Measurements from ENCODE around the gene PSMC3IP. TPM values are rescaled to one million over a fixed set of nuclear protein-coding genes. Genes with fewer than 3 reads are reported as not detected.
A peak's percentile ranks its signal among the peaks of the same experiment; 100 is the strongest.
"Not testable (repeated sequence)": the region's sequence is repeated elsewhere in the genome, so short reads cannot be mapped to it uniquely, and the experiment has no call there.

PSMC3IP gene, protein sequence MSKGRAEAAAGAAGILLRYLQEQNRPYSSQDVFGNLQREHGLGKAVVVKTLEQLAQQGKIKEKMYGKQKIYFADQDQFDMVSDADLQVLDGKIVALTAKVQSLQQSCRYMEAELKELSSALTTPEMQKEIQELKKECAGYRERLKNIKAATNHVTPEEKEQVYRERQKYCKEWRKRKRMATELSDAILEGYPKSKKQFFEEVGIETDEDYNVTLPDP
- total RNA-seq (1 to 10 TPM; 3.3 to 4.6 TPM), polyA plus RNA-seq (1 to 10 TPM in 1 of 3 donors, under 1 TPM in 2; 0.69 to 1.1 (median 0.71) TPM), total RNA-seq (1.6 to 6.1 (median 3.0) reads per million in 6 experiments)

DNA sequence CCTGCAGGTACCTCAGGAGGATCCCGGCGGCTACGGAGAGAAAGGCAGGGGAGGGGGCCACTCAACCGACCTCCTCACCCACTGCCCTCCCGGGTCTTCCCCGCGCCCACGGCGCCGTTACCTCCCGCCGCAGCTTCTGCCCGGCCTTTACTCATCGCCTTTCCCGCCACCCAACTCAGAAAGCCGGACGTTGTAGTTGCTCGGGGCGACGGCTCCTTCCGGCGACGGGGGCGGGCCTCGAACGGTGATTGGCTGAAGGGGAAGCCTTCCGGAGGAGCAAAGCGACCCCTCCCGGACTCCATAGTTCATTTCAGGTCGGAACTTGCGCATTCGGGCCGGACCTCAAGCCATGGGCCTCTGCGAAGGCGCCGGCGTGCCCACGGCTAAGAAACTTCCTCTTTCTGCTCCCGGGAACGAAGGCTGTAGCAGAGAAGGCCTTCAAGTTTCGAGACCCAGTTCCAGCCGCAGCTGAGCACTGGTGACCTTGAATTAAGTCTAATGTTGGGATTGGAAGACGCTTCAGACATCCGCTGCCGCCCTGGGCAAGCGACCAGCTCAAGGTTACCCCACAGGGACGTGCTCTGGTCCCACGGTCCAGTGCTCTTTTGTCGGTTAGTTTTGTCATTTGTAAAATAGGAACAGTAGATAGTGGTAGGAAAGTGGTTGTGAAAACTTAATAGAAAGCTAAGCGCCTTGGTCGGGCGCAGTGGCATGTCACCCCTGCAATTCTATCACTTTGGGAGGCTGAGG is at the start of gene PSMC3IP:
Gene PSMC3IP (minus strand): TSS at position 198 of the 750 bp plus-strand sequence. CDS start 43 bp downstream, at position 155.
- Mint-ChIP-seq H3K27me3 (no peaks in the 10 kb centered on the region), H3K36me3 (peaks cover 0 to 60% (median 5%) of the 10 kb centered on the region in 3 donors), H3K4me1 (peaks cover 14 to 39% (median 32%) of the 10 kb centered on the region in 4 donors), H3K9me3 (no peaks in the 10 kb centered on the region), H3K4me3 (peak within 1 kb of the TSS; percentile 90 to 100 (median 98)), H3K27ac (peak within 1 kb of the TSS; percentile 86 to 99 (median 96))
- ATAC-seq (peak; percentile 93), DNase-seq (peak; percentile 81 to 94 (median 86))
- POLR2A ChIA-PET, result interaction anchor here (0.5 to 4.8 kb wide), 27 partner anchors 8 to 361 kb away, joined by 3 to 41 read pairs (median 5); partner anchors contain the start of genes BECN1, MLX, NAGLU and PLEKHH3

DNA sequence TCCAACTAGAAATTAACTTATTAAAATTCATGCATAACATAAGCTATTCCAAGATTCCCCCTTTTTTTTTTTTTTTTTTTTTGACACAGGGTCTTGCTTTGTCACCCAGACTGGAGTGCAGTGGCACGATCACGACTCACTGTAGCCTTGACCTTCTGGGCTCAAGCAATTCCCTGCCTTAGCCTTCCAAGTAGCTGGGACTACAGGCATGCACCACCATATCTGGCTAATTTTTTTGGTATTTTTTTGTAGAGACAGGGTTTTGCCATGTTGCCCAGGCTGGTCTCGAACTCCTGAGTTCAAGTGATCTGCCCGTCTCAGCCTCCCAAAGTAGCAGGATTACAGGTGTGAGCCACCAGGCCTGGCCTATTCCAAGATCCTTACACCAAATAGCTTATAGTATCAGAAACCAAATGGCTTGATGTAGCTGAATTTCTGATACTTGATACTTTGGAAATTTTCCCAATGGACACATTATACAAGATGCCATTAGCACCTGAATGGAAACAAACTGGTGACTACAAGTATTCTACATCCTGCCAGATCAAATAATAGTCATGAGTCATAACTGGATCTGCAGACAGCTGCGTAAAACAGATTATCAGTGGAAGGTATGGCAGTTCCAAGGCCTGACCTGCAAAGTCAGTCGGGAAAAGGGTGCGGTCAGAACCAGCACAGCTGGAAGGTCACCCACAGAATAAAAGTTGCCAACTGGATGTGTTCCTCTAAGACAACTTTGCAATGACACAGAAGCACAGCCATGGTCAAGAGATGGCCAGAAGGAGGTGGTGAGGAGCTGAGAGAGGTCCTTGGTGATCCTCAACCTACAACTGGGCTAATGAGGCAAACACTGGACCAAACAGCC is 46.4 kb upstream of the PSMC3IP start:
- POLR2A ChIA-PET, result interaction anchor here (0.6 to 0.7 kb wide), 2 partner anchors 464 to 1712 kb away, joined by 4 to 5 read pairs; no protein-coding TSS in a partner anchor
- DNase-seq (no peak), ATAC-seq (no peak)
- no peak overlapping the region for H3K27ac Mint-ChIP-seq
- H3K4me1 Mint-ChIP-seq, result peaks cover 0 to 2% (median 0%) of the 10 kb centered on the region in 4 donors
- H3K27me3 Mint-ChIP-seq, result no peaks in the 10 kb centered on the region
- H3K4me3 Mint-ChIP-seq, result no peak overlapping the region
- H3K36me3 Mint-ChIP-seq, result no peaks in the 10 kb centered on the region
- H3K9me3 Mint-ChIP-seq, result no peaks in the 10 kb centered on the region

DNA sequence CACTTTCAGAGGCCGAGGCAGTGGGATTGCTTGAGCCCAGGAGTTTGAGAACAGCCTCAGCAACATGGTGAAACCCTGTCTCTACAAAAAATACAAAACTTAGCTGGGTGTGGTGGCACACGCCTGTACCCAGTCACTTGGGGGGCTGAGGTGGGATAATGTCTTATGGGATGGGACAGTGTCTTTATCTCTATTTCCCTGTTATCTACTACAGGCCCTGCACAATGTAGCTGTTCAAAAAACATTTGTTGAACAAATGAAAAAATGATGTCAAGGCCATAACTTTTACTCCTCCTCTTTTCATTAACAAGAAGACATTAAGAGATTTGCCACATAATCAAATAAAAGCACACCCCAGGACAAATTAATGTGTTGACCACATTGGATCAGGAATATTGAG is 45.7 kb upstream of the PSMC3IP start:
- Mint-ChIP-seq H3K4me1 (peaks cover 0 to 8% (median under 1%) of the 10 kb centered on the region in 4 donors), H3K4me3 (no peak overlapping the region), H3K36me3 (no peaks in the 10 kb centered on the region), H3K27me3 (no peaks in the 10 kb centered on the region), H3K27ac (no peak overlapping the region), H3K9me3 (no peaks in the 10 kb centered on the region)
- no peak for ATAC-seq
- no peak for DNase-seq
- POLR2A ChIA-PET, result interaction anchor here (0.6 kb wide), 1 partner anchor 1713 kb away, joined by 4 read pairs; no protein-coding TSS in a partner anchor

DNA sequence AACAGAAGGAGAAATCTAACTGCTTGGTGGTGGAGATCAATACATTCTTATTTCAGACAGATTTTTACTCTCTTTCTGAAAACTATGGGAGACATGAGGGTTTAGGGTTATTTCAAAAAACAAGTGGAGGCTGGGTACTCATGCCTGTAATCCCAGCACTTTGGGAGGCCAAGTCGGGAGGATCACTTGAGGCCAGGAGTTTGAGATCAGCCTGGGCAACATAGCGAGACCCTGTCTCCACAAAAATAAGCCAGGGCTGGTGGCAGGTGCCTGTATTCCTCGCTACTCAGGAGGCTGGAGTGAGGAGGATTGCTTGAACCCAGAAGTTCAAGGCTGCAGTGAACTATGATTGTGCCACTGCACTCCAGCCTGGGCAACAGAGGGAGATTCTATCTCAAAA is 44.5 kb upstream of the PSMC3IP start:
- H3K4me1 Mint-ChIP-seq, H3K9me3 Mint-ChIP-seq, H3K36me3 Mint-ChIP-seq, H3K4me3 Mint-ChIP-seq, POLR2A ChIA-PET, H3K27me3 Mint-ChIP-seq, DNase-seq, ATAC-seq: not testable (repeated sequence)
- H3K27ac Mint-ChIP-seq, result peak overlapping the region in 1 of 10 donors; percentile 13

DNA sequence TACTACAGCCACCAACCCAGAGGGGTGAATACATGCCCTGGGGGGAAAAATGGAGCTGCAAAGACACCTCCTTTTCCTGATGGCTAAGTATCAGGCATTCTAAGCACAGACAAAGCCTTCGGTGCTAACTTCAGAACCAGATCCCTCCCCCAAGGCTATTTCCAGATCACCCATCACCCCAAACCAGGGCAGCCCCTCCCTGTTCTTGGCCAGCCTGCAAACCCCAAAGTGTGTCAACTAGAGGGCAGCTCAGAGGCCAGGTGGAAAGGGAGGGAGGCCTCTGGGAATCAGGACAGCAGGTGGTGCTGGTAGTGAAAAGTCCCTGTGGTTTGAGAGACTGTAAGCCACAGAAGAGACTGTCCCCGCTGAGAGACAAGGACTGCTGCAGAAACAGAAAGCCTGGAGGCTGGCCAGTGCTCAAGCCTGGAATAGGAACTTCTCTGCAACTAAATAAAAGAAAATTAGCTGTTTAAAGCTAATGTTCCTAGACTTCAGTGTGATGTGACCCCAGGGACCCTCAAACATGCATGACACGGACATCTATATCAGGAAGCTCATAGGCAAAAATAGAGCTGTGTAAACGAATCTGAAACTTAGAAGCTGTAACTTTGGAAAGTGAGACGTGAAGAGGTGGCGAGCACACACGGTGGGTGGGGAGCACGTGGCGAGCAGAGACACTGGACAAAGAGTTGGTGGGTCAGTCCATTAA is 41.1 kb upstream of the PSMC3IP start:
- ATAC-seq, result no peak
- no peaks in the 10 kb centered on the region for H3K9me3 Mint-ChIP-seq

GRCh38 chr17:42617956-42618431 is 40.5 kb upstream of the PSMC3IP start:
- Mint-ChIP-seq H3K4me3 (no peak overlapping the region), H3K9me3 (no peaks in the 10 kb centered on the region), H3K27me3 (no peaks in the 10 kb centered on the region), H3K36me3 (peaks cover 0 to 27% (median 15%) of the 10 kb centered on the region in 3 donors), H3K27ac (no peak overlapping the region), H3K4me1 (peaks cover 0 to 8% (median under 1%) of the 10 kb centered on the region in 4 donors)
- ATAC-seq (no peak), DNase-seq (no peak)
- POLR2A ChIA-PET, result interaction anchor here (0.5 kb wide), 1 partner anchor 87 kb away, joined by 3 read pairs; no protein-coding TSS in a partner anchor

More for the DNA sequence above, 41.1 kb upstream of the PSMC3IP start:
- Mint-ChIP-seq H3K27me3 (no peaks in the 10 kb centered on the region), H3K36me3 (peaks cover 0 to 22% (median 13%) of the 10 kb centered on the region in 3 donors), H3K4me1 (peaks cover 0 to 8% (median under 1%) of the 10 kb centered on the region in 4 donors), H3K27ac (peak overlapping the region in 1 of 10 donors; percentile 17), H3K4me3 (no peak overlapping the region)
- no peak for DNase-seq
- POLR2A ChIA-PET, result no interaction called here

DNA sequence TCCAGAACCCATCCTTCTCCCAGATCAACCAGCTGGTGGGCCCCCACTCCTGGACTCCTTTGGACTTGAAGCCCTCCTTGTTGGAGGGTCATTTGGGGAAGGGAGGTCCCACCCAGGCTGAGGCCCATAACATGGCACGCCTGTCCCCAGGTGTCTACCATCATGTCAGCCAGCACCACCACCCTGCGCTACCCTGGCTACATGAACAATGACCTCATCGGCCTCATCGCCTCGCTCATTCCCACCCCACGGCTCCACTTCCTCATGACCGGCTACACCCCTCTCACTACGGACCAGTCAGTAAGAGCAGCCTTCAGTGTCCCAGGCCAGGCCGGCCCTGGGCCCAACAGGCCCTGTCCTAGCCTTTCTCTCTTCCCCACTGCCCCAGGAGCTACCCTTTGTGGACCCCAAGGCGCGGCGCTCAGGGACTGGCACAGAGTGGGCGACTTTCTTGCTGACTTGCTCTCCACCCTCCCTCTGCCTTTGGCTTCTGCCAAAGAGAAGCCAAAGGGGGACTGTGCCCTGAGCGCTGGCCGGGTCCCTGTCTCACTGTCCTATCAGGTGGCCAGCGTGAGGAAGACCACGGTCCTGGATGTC is 36.3 kb upstream of the PSMC3IP start:
- no peak overlapping the region for H3K4me3 Mint-ChIP-seq
- no peaks in the 10 kb centered on the region for H3K27me3 Mint-ChIP-seq
- H3K27ac Mint-ChIP-seq, result peak overlapping the region in 1 of 10 donors; percentile 28
- peaks cover 5 to 15% (median 11%) of the 10 kb centered on the region in 4 donors for H3K4me1 Mint-ChIP-seq
- DNase-seq (no peak), ATAC-seq (no peak)
- peaks cover under 1 to 41% (median 22%) of the 10 kb centered on the region in 3 donors for H3K36me3 Mint-ChIP-seq
- no peaks in the 10 kb centered on the region for H3K9me3 Mint-ChIP-seq
- POLR2A ChIA-PET, result no interaction called here

- no peaks in the 10 kb centered on the region for H3K9me3 Mint-ChIP-seq
- peaks cover 3 to 41% (median 22%) of the 10 kb centered on the region in 3 donors for H3K36me3 Mint-ChIP-seq
- peak overlapping the region in 2 of 10 donors; percentile 7 to 27 for H3K27ac Mint-ChIP-seq
- no peak for DNase-seq
- H3K4me1 Mint-ChIP-seq, result peaks cover 9 to 26% (median 22%) of the 10 kb centered on the region in 4 donors
- H3K27me3 Mint-ChIP-seq, result no peaks in the 10 kb centered on the region
- peak overlapping the region in 2 of 10 donors; percentile 53 to 75 for H3K4me3 Mint-ChIP-seq
- POLR2A ChIA-PET, result interaction anchor here (1.0 kb wide), 1 partner anchor 21 kb away, joined by 3 read pairs; no protein-coding TSS in a partner anchor
- no peak for ATAC-seq
Observed at GRCh38 chr17:42612013-42612412, 34.5 kb upstream of the PSMC3IP start.

GRCh38 chr17:42609814-42610801 is 32.6 kb upstream of the PSMC3IP start:
- not testable (repeated sequence) for ATAC-seq, H3K27me3 Mint-ChIP-seq, H3K9me3 Mint-ChIP-seq
- Mint-ChIP-seq H3K4me1 (peaks cover 21 to 46% (median 41%) of the 10 kb centered on the region in 4 donors), H3K36me3 (peaks cover 3 to 46% (median 19%) of the 10 kb centered on the region in 3 donors), H3K4me3 (peak overlapping the region; percentile 97 to 100 (median 100)), H3K27ac (peak overlapping the region; percentile 94 to 100 (median 99))
- POLR2A ChIA-PET, result interaction anchor here (0.5 to 3.3 kb wide), 22 partner anchors 9 to 757 kb away, joined by 3 to 26 read pairs (median 4); partner anchors contain the start of genes CNP, MLX, NAGLU and PSMC3IP
- peak in 3 of 10 donors; percentile 6 to 21 (median 15) for DNase-seq

DNA sequence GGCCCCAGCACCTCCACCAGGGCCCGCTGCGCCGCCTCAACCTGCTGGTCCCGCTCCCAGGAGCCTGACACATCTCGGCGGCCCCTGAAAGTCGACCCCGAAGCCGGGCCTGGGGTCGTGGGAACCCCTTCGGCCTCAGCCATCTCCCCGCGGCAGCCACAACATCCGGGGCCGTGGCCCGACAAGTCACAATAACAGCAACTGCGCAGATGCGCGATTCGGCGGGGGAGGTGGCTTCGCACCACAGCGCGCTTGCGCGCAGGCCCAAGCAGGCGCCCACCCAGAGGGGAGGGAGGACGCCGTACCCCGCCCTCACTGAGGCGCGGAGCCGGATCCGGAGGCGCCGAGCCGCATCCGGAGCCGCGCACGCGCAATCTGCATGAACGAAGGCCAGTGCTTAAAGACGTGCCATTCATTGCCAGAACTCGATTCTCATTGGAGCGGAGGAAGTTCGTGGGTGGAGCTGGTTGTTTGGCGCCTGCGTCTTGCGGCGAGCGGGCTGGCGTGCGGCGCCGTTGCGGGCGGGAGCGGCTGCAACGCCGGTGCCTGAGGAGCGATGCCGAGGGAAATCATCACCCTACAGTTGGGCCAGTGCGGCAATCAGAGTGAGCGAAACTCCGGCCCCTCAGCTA is 31.8 kb upstream of the PSMC3IP start, which contains the start of the genes RETREG3 and TUBG1:
Gene RETREG3 (minus strand): TSS at position 193 of the 632 bp plus-strand sequence. CDS start 50 bp downstream, at position 143.
Gene TUBG1 (plus strand): TSS at position 502 of the 632 bp plus-strand sequence. CDS start 55 bp downstream, at position 557.
- ATAC-seq, result peak; percentile 88 to 91
- DNase-seq, result peak; percentile 95 to 100 (median 99)

More for the DNA sequence above, 31.8 kb upstream of the PSMC3IP start, which contains the start of the genes RETREG3 and TUBG1:
- no peaks in the 10 kb centered on the region for H3K27me3 Mint-ChIP-seq
- H3K4me1 Mint-ChIP-seq, result peaks cover 25 to 54% (median 49%) of the 10 kb centered on the region in 4 donors
- H3K36me3 Mint-ChIP-seq, result peaks cover 3 to 47% (median 14%) of the 10 kb centered on the region in 3 donors
- no peaks in the 10 kb centered on the region for H3K9me3 Mint-ChIP-seq
- H3K4me3 Mint-ChIP-seq, result peak within 1 kb of the TSS; percentile 97 to 100 (median 100)
- H3K27ac Mint-ChIP-seq, result peak within 1 kb of the TSS; percentile 94 to 100 (median 99)
- POLR2A ChIA-PET, result interaction anchor here (0.6 to 3.3 kb wide), 26 partner anchors 8 to 758 kb away, joined by 3 to 26 read pairs (median 4); partner anchors contain the start of genes CNP, CNTNAP1, MLX and NAGLU

Data from naive thymus-derived CD8-positive, alpha-beta T cell (primary cell).